Activated CD8-positive, alpha-beta memory T cell treated with anti-CD3 and anti-CD28 coated beads, Interleukin-2, amount 50 U/mL, for 1 hour (primary cell): Measurements from ENCODE around the gene ATG10.

Source experiments
- DNase-seq: peaks from one replicate; pipeline ENCODE4 v3.0.0-alpha.2; 2020; ENCODE audit errors: extremely low read depth

ATG10 gene

GRCh38 chr5:82276800-82277612 is 305.2 kb downstream of the ATG10 start:
- DNase-seq, result no peak

DNA sequence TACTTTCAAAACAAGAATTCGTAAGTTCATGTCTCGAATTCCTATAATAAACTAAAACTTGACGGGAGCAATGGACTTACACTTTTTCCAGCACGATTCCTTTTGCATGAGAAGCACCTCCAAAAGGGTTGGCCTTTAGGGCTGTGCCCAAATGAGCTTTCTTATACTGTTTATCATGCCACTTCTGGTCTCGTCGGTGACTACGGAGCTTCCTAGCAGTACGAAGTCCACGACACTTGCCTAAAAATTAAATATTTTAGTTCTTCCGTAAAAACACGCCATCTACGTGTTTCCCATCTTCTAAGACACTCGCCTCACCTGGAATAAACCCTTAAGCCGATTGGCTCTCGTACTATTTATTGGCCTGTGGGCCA is 305.8 kb downstream of the ATG10 start:
- no peak for DNase-seq

DNA sequence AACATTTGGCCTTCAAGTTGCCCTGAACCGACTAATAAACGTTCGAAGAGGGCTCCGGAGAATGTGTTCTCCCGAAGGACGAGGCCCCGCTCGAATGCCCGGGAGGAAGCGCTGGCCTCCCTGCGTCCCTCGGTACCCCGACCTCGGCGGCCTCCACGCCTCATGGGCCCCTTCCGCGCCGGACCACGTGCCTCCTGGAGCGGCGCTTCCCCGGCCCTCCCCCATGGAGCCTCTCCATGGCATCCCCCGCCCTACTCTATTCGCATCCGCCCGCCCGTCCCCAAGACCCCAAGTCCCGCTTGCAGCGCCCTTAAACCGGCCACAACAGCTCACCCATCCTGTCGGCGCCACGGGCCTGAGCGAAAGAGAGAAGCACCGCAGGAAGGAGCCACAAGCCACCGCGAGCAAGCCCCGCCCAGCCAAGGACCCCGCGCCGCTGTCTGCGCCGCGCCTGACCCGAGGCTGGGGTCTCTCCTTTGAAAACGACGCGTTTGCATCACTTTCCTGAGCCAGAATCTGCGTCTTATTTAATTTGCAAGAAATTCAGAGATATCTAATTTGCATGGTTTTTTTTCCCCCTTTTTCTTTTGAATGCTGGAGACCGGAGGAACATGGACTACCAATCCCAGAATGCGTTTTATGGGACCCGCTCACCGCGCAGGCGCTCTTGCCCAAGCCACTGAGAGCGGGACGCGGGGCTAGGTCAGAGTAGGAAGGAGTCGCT is 306.3 kb downstream of the ATG10 start, which contains the start of gene RPS23:
Gene RPS23 (minus strand): TSS at position 368 of the 724 bp plus-strand sequence. CDS start 31 bp downstream, at position 337.
- peak; percentile 57 for DNase-seq

DNA sequence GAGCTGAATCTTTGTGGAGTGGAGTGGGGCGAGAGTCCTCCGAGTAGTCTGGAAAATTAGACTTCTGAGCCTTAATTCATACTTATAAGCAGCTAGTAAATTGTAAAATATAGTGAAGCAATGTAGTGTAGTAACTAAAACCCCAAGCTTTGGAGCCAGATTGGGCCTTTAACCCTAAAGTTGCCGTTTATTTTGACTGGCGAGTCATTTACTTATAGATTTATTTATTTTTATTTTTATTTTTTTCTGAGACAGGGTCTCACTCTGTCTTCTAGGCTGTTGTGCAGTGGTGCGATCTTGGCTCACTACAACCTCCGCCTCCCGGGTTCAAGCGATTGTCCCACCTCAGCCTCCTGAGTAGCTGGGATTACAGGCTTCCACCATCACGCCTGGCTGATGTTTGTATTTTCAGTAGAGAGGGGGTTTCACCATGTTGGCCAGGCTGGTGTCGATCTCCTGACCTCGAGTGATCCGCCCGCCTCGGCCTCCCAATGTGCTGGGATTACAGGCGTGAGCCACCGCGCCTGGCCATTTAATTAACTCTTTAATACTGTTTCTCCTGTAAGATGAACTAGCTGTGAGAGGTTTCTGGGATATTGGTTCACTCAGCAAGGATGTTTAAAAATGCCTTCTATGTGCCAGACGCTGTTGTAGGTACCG is 307.0 kb downstream of the ATG10 start:
- DNase-seq, result no peak

DNA sequence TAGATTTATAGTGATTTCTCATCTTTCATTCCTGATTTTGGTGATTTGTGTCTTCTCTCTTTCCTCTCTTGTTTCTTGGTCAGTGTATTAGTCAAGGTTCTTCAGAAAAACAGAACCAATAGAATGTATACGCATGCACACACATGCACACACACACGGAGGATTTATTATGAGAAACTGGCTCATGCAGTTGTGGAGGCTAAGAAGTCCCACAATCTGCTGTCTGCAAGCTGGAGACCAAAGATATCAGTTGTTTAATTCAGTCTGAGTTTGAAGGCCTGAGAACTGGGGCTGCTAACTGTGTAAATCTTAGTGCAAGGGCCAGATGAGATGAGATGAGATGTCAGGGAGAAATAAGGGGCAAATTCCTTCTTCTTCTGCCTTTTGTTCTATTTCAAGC is 312.1 kb downstream of the ATG10 start:
- no peak for DNase-seq

DNA sequence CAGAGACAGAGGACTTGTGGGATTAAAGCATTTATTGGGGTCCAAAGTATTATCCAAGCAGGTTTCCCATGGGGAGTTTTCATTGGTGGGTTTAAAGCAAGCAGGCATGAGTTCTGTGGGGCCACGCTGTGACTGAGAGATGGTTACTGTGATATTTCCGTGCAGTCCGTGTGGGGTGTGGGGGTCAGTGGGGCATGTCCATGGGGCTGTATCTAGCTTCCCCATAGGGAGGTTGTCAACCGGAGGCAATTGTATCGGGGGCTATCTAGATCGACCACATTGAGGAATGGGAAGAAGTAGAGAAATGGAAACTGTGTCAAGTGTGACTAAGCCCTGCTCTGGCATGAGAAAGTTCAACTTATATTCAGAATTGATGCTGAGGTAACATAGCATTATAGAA is 313.4 kb downstream of the ATG10 start:
- DNase-seq, result no peak

GRCh38 chr5:82287625-82288024 is 315.8 kb downstream of the ATG10 start:
- no peak for DNase-seq

GRCh38 chr5:82290005-82290404 is 318.2 kb downstream of the ATG10 start:
- no peak for DNase-seq

- DNase-seq, result no peak
These were observed 319.1 kb downstream of the ATG10 start for GRCh38 chr5:82290908-82291307.

- DNase-seq, result no peak
These were observed 319.6 kb downstream of the ATG10 start for GRCh38 chr5:82291420-82291819.

DNA sequence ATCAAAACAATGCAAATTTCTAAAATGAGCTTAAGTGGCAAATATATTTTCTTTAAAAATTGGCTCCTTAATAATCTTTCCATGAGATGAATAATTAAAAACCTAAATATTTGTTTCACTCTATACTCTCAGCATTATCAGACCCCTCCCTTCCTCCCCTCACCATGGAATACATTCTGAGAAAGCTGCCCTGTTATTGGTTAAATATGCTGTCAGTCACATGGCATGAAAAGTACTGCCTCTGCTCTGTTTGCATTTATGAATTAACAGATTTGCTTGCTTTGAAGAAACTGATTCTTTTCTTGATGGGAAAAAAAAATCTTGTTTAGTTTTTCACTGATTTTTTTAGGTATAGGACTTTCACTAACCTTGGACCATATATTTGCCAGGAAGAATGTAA is 323.3 kb downstream of the ATG10 start:
- no peak for DNase-seq

DNA sequence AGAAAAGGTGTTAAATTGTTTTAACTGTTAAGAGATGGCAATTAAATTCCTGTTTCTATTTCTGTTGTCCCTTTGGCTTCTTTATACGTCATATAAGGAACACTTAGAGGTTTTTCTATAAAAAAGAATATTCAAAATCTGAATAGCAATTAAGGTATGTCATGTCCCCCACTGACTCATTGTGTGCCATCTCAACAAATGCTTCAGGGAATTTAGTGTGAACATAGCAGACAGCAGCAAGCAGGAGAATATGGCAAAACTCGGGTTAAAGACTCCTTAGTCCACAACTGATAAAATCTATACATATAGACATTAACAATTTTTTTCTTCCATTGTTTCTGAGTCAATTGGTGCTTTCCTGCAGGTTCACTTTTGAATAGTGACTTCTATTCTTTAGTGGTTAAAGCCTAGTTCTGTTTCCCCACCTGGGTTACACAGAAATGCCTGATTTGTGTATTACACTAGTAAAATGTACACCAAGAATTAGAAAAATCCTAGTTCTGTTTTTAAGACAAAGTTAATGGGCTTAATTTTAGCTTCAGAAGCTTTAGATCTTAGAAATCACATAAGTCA is 324.2 kb downstream of the ATG10 start:
- DNase-seq, result no peak

DNA sequence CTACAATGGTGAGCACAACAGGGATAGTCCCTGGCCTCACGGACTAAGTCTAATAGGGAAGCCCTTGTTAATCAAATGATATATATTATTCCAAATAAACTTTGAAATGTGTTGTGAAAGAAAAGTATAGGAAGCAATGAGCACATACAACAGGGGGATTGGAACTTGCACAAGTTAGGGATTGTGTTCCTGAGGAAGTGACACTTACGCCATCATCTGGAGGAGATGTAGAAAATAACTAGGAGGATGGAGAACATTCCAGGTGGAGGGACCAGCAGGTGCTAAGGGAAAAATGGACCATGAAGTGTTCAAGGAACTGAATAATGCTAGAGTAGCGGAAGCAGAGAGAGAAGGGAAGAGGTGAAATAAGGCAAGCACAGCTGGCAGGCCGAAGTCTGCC is 325.1 kb downstream of the ATG10 start:
- no peak for DNase-seq

DNA sequence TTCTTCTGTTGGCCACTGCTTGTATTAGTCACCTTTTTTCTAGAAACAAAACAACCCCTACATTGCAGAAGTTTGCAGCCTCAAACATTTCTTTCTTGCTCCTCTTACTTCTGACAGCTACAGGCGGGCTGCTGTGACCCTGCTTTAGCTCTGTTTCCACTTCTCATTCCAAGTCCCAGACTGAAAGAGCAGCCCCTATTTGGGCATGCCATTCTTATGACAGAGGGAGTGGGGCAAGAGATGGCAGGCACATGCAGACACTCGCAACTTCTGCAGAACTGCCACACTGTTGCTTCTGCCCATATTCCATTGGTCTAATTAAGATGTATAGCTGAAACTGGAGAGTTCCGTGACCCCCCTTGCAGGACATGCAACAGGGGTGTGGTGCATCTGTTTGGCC is 325.9 kb downstream of the ATG10 start:
- DNase-seq, result no peak

GRCh38 chr5:82298668-82299067 is 326.8 kb downstream of the ATG10 start:
- no peak for DNase-seq

- DNase-seq, result no peak
These were observed 329.4 kb downstream of the ATG10 start for GRCh38 chr5:82301190-82301589.
